SU-DHL-6 (cell line): ENCODE results near the gene RECQL5.

Experiments
- CTCF ChIP-seq: fragments of 200-600 bp; sonication (generic); IDR thresholded peaks from one replicate; pipeline ENCODE4 v1.5.1; 2017; ENCODE audit warnings: antibody characterized with exemption, mild to moderate bottlenecking, low read length, moderate library complexity; ENCODE audit not compliant: insufficient read depth, poor library complexity, severe bottlenecking
- EZH2phosphoT487 ChIP-seq: fragments of 200-600 bp; sonication (generic), shearing (Covaris generic); conservative IDR thresholded peaks from 2 replicates; pipeline ENCODE4 v1.6.1; 2018; ENCODE audit warnings: mild to moderate bottlenecking, antibody characterized with exemption, low read length, moderate library complexity, mixed read lengths

- no peak for TF ChIP-seq EZH2phosphoT487
- TF ChIP-seq CTCF, result no peak
Measured at GRCh38 chr17:75676461-75676860, 9.5 kb upstream of the RECQL5 start.
